Adrenal gland (tissue), 5 donors: ENCODE measurements around the gene LRRC8E.

Source experiments
- POLR2A ChIP-seq, 2 donors: fragments of 450-650 bp; IDR thresholded peaks; one replicate each; pipeline ENCODE4 v1.6.1; 2017; ENCODE audit warnings: antibody characterized with exemption in 2 of 2, mild to moderate bottlenecking in 2 of 2, moderate library complexity in 1 of 2
- TF ChIP-seq, protein P1 (sequence below), 6 experiments: fragments of 450-650 bp in 4 of 6; fragments of 200-600 bp in 2 of 6; sonication (generic) in 1 of 6; IDR thresholded peaks; 1 replicate in 5 of 6; 2 replicates in 1 of 6; pipeline versions ENCODE4 v1.5.1 to v1.8.0; 2016 to 2021; ENCODE audit warnings: antibody characterized with exemption in 6 of 6, mild to moderate bottlenecking in 2 of 6, moderate library complexity in 1 of 6
- donor health status: DM: no; HTN: no; CAD: no.

DNA sequence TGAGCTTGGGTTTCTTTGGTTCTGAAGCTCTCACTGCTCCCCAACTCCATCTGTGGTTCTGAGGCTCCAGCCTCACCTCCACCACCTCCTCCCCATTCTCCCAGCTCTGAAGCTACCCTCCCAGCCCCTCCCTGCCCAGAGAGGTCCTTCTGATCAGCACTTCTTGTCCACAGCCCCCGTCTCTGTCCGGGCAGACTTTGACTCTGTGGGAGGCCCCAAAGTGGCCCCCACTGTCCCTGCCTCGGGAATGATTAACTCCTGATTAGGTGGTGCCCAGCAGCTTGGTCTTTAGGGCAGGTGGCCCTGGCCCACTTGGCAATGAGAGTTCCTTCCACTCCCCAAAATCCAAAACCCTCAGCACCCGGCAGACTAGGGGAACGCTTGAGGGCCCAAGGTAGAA lies 43.9 kb upstream of the LRRC8E start:
- TF ChIP-seq, protein P1, sequence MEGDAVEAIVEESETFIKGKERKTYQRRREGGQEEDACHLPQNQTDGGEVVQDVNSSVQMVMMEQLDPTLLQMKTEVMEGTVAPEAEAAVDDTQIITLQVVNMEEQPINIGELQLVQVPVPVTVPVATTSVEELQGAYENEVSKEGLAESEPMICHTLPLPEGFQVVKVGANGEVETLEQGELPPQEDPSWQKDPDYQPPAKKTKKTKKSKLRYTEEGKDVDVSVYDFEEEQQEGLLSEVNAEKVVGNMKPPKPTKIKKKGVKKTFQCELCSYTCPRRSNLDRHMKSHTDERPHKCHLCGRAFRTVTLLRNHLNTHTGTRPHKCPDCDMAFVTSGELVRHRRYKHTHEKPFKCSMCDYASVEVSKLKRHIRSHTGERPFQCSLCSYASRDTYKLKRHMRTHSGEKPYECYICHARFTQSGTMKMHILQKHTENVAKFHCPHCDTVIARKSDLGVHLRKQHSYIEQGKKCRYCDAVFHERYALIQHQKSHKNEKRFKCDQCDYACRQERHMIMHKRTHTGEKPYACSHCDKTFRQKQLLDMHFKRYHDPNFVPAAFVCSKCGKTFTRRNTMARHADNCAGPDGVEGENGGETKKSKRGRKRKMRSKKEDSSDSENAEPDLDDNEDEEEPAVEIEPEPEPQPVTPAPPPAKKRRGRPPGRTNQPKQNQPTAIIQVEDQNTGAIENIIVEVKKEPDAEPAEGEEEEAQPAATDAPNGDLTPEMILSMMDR (IDR thresholded peaks at IDR 0.05) = no peak
- TF ChIP-seq POLR2A (IDR thresholded peaks at IDR 0.05) = no peak
